COLO668 (cell line): Measurements from ENCODE around the gene CCDC6.
"Not testable (repeated sequence)": the region's sequence is repeated elsewhere in the genome, so short reads cannot be mapped to it uniquely, and the experiment has no call there.

Source experiments
- DNase-seq: peaks from one replicate; lab custom pipeline; 2025; ENCODE audit not compliant: unreplicated experiment; lab: John Stamatoyannopoulos, UW

Gene CCDC6

DNA sequence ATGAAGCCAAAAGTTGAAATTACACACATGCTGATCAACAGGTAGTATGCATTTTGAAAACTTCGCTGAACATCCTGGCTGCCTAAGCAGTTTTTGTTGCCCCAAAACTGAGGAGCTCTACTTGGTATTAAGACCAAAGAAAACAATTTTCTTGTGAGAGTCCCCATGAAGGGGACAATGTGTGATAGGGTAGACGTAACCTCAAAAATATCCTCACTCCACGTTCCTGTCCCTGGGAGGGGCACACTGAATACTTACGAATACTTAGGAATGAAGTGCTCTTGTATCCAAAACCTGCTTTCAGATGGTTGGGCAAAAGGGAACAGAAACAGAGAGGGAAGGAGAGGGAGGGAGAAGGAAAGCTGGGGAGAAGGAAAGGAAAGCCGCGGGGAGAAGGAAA is 24.7 kb downstream of the CCDC6 start:
- DNase-seq: no peak

DNA sequence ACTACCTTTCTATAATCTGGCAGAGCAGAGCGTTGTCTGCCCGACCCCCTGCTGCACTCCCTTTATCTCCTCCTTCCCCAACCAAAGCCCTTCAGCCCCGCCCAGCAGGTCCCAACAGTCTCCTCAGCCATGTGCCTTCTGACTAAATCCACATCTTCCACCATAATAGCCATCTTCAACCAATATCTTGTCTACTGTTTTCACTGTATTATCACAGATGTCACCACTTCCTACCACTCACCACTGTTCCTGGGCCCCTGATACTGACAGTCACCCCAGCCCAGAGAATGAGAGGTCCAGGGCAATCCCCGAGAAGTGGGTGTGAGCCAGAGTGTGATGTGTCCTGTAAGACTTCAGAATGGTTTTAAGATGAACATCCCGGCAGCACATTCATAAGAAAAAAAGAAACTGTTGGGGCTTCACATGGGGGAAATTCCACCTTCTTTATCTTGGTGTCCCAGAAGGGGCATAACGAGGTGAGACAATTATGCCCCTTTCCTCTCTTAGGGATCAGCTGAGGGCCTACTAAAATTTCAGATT is 25.3 kb downstream of the CCDC6 start:
- DNase-seq: no peak

DNA sequence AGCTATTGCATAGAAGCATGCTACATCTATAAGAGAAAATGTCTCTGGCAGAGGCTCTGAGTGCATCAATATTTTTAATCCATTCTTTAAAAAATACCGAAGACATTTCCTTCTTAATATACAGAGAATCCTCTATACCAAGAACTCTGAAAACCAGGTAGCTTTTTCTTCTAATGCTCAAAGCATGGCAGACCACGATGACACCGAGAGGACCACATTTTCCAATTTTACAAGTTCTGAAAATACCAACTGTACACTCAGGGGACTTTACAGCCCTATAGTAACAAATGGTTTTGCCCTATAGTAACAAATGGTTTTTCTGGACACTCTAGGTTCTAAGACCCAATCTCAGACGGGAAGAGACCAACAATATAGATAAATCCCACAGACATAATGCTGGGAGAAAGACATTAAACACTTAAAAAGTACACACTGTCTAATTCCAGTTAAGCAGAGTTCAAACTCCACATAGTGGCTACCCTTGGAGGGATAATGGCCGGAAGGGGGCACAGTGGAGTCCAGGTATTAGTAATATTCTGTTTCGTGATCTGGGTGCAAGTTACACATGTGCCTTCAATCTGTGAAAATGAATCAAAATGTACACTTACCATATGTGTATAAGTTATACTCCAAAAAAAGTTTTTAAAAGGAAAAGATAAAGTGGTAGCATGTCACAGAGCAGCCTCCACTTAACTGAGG is 26.2 kb downstream of the CCDC6 start:
- DNase-seq: no peak

DNA sequence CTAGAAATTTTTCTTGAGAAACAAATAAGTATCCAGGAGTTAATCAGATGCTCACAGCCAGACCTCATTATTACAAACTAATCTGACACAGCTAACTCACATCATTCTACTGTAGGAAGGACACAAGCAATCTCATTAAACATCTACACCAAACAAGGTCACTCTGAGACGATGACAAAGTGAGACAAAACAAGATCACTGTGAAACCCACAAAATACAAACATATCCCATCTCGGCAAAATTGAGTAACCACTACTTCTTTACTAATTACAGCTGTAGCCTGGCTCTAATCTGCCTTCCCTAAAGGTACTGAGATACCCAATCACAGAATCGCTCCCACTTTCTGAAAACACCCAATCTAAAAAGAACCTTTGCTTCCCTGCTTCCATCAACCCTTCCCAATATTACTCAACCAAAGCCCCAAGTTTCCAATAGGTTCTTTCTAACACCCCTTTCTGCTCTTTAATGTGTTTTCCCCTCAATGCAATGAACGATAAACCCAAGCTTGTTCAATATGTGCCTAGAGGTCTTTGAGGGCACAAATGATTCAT is 26.9 kb downstream of the CCDC6 start:
- DNase-seq: no peak

DNA sequence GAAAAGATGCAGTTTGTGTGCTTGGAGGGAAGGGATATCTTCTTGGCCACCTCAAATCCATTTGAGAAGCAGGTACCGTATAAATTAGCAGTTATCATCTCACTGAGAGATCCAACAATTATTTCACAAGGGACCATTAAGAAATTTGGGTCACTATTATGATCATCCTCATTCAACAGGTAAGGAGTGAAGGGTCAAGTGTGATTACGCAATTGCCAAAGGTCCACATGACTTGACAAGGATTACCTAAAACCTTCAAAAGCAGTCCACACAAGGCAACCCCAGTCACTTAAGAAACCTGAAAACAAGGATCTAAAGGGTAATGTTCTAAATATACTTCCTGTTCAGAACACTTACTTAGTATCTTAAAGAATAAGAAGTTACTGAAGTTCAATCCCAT is 27.4 kb downstream of the CCDC6 start:
- no peak for DNase-seq

DNA sequence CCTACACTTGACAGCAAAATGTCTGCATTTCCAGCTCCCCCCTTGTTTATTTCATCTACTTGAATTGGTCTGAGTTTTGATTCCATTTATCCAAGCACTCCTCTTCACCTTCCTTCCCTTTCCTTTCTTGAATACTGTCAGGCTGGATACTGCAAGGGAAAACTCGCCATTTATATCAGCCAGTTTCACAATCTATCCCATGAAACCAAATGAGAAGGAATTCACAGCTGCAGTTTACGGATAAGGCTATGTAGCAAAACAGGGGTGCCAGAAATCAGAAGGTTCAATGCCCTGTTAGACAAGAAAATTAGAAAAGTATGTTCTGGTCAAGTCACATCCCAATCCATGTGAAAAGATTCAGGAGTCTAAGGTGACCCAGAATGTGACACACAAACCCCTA is 28.1 kb downstream of the CCDC6 start:
- DNase-seq: no peak

DNA sequence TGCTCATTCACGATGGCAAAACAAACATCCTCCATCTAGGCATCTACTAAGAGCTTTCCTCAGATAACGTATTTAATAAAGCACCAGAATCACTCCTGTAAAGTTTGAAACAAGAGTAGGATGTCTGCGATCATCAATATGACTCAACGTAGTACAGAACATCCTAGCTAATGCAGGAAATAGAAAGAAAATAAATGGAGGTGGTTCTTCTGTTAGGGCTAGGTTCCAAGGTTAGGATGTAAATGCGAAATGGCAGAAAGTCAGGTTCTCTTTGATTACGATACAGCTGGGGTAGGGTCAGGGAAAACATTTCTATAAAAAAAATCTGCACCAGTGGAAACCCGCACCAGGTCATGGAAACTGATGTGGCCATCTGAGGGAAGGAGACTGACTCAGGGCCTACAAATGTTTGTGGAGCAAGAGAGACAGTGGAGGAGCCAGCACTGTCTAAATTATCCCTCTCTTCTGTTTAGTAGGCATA is 29.1 kb downstream of the CCDC6 start:
- no peak for DNase-seq

DNA sequence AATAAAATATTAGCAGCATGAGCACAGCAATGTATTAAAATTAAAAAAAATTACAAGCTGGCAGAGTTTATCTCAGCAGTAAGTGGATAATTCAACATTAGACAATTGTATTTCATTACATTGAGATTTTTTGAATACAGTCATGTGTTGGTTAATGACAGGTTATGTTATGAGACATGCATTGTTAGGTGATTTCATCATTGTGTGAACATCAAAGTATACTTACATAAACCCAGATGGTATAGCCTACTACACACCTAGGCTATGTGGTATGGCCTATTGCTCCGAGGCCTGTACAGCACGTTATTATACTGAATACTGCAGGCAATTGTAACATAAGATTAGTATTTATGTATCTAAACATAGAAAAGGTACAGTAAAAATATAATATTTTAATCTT is 29.7 kb downstream of the CCDC6 start:
- no peak for DNase-seq

DNA sequence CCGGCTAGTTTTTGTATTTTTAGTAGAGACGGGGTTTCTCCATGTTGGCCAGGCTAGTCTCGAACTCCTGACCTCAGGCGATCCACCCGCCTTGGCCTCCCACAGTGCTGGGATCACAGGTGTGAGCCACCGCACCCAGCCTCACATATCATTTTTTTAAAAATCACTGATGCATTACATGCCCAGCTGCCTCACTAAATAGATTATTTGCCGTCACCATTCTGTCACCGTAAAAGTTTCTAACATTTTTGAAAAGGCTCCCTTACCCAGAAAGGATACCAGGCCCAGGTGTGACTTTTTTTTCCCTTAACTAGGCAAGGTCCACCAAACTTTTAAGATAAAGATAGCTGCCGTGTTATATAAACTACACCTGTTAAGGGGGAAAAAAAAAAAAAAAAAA is 30.1 kb downstream of the CCDC6 start:
- DNase-seq: not testable (repeated sequence)

DNA sequence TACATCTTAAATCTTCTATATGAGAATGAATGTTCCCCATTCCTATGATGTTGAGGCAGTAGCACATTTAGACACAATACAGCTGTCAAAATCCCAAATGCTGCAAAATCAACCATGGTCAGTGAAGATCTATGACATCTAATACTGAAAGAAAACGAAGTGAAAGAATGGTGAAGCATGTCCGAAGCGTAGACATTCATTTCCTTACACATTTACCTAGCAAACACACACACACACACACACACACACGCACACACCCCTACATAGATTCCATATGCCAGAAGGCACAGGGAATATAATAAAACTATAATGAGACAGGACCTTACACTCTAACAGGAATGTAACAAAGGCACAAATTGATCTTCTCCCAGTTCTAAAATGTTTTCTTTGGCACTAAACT is 32.5 kb downstream of the CCDC6 start:
- DNase-seq: no peak

DNA sequence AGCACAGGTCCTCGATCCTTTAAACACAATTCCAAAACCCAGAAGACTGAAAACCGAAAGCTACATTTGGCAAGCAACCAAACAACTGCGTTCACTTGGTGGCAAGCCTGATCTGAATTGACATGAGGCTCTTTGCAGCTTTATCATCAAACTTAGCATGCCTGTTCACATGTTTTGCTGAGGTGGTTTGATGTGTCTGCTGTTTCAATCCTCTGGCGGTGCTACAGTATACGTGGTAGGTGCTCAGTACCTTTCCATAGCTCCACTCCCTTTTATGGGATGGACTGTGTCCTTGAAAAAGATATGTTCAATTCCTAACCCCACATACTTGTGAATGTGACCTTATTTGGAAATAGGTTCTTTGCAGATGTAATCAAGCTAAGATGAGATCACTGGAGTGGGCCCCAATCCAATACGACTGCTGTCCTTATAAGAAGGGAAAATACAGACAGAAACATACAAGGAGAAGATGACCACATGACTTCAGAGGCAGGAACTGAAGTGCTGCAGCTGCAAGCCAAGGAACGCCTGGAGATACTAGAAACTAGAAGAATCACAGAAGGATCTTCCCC is 33.4 kb downstream of the CCDC6 start:
- no peak for DNase-seq

DNA sequence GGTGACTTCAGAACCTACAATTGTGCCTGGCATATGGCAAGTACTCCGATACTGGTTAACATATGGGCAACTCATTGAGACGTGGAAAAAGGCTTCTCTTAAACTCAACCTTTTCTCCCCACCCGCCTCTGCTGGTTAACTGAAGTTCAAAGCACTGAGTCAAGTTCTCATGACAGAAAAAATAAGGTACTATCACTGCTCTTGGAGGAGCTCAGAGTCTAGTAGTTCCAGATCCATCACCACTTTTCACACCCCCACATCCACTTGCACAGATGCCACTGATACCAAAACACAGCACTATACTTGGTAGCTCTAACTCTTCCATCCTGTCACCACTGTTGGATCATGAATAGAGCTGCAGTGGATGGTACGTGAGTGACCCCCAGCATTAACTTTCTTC is 36.2 kb downstream of the CCDC6 start:
- DNase-seq: no peak

DNA sequence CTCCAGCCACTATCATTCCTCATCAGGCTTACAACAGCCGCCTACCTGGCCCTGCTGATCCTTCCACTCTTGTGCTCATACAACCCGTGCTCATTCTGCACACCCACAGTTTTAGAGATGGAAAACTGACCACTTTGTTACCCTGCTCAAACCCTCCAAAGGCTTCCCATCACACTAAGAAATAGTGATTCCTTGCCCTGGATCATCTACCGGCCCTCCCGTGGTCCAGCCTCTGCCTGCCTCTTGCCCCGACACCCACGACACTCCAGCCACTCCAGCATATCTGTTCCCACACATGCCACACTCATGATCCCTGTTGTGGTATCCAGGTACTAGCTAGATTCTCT is 36.8 kb downstream of the CCDC6 start:
- no peak for DNase-seq

DNA sequence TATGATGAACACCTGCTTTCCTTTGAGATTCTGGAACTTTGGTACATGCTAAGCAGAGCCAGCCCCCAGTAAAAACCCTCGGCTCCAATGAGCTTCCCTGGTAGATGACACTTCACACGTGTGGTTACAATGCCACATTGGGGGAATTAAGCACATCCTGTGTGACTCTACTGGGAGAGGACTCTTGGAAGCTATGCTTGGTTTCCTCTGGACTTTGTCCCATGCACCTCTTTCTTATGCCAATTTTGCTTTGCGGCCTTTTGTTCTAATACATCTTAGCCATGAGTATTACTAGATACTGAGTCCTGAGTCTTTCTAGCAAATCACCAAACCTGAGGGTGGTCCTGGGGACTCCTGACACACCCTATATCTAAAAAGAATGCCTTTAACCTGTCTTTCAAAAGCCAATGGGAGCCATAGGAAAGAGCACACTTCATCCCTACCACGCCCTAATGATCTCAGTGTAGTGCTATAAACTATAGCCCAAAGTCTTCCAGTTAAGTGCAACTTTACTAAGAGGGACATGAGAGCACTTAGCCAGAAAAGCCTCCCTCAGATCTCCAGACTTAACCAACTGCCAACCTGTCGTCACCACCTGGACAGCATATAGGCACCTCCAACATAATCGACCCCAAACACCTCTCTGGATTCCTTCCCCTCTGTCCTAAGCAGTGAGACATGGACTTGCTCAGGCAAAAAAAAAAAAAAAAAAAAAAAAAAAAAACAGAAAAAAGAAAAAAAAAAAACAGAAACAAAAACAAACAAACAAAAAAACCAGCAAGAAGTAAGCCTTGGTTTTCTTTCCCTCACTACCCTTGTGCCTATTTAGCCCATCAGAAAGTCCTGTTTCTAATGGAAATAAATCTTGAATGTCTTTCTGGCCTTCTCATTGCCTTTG is 37.4 kb downstream of the CCDC6 start:
- DNase-seq: no peak

DNA sequence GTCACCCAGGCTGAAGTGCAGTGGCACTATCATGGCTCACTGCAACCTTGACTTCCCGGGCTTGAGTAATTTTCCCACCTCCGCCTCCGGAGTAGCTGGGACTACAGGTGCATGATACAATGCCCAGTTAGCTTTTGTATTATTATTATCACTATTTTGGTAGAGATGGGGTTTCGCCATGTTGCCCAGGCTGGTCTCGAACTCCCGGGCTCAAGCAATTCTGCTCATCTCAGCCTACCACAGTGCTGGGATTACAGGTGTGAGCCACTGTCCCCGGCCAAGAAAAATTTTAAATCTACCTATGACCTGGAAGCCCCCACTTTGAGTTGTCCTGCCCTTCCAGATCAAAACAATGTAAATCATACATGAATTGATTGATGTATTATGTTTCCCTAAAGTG is 38.8 kb downstream of the CCDC6 start:
- no peak for DNase-seq

DNA sequence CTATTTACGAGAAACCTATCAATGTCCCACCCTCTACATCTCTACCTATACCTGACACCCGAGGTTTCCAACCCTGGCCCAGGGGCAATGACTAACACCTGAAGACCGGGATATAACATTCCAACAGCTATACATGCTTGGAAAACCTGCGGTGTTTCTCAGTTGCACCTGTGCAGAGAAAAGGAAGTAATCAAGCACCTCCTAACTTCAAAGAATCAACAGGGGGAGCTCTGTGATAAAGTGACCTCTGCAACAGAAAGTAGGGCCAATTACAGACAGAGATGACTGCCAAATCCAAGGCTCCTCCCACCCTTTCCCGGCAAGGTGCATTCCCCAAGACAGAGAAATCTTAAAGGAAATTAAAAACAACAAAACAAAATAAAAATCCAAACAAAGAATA is 41.3 kb downstream of the CCDC6 start:
- no peak for DNase-seq

DNA sequence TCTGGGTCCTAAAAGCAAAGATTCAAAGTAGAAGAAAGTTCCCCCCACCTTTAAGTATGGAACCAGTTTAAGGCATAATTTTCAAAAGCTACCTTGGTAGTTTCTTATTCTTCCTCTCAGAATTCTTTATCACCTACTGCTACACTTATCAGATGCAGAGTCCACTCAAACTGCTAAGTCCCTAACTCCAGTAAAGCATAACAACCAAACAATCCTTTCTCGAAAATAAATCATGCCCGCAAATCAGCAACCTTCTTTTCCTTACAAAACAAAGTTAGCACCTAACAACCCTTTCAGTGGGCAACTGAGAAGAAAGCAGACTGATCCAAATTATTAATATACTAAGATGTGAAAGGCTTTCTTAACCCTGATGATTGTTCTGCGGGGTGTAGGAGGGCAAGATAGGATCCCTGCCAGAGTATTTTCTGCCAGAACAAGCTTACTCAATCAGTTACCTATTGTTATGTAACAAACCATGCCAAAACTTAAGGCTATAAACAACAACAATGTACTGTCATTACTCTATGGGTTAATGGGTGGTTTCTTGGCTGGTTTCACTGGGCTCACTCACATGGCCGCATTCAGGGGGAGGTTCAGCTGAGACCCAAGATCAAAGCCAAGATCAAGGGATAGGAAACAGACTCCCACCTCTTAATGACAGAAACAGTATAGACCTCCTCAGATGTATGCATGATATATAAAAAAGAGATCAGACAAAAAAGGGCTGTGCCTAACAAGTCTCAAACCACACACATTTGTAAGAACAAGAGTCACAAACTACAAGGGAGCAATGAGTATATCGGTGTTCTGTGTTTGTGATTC is 42.0 kb downstream of the CCDC6 start:
- DNase-seq: no peak

DNA sequence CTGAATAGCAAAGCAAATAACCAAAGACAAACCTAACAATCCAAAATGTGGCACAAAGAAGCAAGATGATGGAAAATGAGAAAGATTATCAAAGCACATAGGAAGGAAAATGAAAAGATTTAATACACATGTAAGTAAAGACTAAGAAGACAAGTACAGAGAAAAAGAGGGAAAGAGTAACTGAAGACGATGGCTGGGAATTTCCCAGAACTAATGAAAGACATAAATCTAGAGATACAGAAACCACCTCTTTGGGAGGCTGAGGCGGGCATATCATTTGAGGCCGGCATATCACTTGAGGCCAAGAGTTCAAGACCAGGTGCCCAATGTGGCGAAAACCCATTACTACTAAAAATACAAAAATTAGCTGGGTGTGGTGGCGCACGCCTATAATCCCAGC is 46.8 kb downstream of the CCDC6 start:
- DNase-seq: no peak

DNA sequence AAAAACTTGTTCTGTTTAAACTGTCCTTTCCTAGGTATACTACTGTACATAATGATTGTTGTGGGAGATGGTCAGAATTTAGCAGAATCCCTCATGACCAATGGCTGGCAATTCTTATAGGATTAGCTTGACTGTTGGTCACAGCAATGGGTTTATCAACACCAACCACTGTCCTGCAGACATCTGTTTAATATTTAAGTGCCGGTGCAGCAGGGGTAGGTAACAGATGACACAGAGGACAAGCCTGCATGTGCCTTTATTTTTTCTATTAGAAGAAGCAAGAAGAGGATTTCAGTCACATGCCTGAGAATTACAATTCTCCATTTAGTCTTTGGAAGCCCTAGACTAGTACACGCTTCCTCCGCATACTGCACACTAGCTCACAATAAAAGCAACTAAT is 48.4 kb downstream of the CCDC6 start:
- DNase-seq: no peak

DNA sequence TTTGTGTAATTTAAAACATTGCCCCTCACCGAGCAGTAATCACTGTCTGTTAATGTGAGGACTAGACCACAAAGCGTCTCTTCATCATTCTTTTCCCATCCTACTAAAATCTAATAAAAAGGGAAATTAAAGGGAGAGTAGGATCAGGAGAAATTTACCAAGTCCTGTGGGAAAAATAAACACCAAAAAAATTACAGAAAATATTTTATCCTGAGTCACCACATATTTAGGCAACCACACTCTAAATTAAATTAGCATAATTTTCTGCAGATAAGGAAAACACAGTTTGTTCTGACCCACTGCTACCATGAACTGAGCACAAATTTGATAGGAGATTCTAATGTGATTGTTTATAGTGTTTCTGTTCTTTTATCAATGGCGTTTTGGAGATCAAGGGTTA is 49.3 kb downstream of the CCDC6 start:
- DNase-seq: no peak

DNA sequence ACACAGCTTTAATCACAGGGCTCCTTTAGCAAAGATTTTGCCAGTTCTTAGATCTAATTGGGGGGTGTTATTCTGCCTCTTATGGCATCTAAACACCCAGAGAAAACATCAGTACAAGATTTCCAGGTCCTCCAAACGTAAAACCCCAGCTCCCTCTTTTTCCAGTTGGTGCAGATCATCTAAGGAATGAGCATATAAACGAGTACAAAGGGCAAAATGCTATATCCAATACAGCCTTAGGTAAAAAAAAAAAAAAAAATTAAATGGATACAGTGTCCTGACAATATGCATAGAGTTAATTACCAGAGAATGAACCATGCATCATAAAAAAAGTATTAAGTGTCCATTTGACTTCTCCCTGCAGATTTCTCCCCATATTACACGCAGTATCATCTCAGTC is 50.3 kb downstream of the CCDC6 start:
- DNase-seq: no peak
